ENCODE results near the gene EVA1C. TPM values are rescaled to one million over a fixed set of nuclear protein-coding genes. Genes with fewer than 3 reads are reported as not detected.

The EVA1C gene
- total and polyA plus RNA-seq, 9 of the 15 experiments (the other 6 are each of a cell fraction or from before 2014, with no cell fraction given) = 0.22 TPM; not detected in 8

DNA sequence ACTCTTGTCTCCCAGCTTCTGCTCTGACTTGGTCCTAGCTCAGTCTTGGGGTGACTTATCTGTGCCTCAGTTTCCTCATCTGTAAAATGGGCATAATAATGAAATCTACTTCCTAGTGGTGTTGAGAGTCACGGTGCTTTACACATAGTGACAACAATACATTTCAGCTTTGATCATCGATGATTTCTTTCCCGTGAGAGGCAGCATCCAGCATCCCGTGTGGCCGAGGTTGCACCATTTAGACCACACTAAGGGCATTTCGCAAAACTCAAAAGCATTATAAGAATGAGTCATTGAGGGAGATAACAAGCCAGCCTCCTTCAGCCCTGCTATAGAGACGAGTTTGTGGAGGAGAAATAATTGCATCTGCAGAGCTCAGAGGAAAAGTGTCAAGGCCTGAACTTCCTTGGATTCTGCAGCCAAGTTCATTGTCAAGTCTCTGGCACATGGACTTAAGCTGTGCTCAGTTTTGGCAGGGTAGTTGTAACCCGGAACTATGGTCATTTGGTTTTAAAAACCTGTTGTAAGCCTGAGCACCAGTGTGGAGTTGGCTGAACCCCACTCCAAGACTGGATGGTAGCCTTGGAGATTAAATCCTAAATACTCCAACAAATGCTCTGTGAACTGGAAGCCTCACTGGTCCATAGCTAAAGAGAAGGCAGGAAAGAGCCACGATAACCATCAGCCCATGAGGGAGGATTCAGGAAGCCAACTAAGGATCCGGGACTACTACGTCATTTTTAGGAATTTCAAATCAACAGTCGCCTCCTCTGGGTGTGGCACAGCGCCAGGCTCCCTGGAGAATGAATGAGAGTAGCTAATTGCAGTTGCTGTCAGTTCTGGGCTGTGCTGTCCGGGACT lies 108.6 kb downstream of the EVA1C start (continued):
- TF ChIP-seq NFIC (IDR thresholded peaks at IDR 0.05) (peak; percentile 74), KDM1A (IDR thresholded peaks at IDR 0.05) (peak; percentile 85 to 90), JUND (IDR thresholded peaks at IDR 0.05; ENCODE audit: borderline replicate concordance, low read depth, low read length) (peak; percentile 80), JUND (tag; IDR thresholded peaks at IDR 0.05; ENCODE audit: borderline replicate concordance, low read depth, low read length) (peak; percentile 73; the same call in 2 of the 3 replicates), BCOR (IDR thresholded peaks at IDR 0.05) (peak; percentile 98), RNF2 (IDR thresholded peaks at IDR 0.05) (no peak), ZNF644 (tag; IDR thresholded peaks at IDR 0.05; ENCODE audit: low read depth) (no peak), CTCFL (IDR thresholded peaks at IDR 0.05; ENCODE audit: borderline replicate concordance, insufficient read depth, low read depth, low read length, poor library complexity, severe bottlenecking) (no peak), CAMTA2 (CRISPR knock-in tag; conservative IDR thresholded peaks at IDR 0.05) (no peak), HDAC2 (IDR thresholded peaks at IDR 0.05) (peak; percentile 82), SIX5 (IDR thresholded peaks at IDR 0.05; ENCODE audit: borderline replicate concordance in 1 of 2, insufficient read depth in 1 of 2, low read depth in 1 of 2, low read length in 2 of 2) (no peak), FOXM1 (IDR thresholded peaks at IDR 0.05; ENCODE audit: low read depth) (no peak), FOXM1 (CRISPR knock-in tag; IDR thresholded peaks at IDR 0.05; ENCODE audit: low read depth) (no peak), SMARCE1 (IDR thresholded peaks at IDR 0.05) (0 out of 2 replicates have a peak, but pooled peaks have one; percentile 19), NFIX (CRISPR knock-in tag; IDR thresholded peaks at IDR 0.05; ENCODE audit: low read depth) (no peak), RCOR1 (IDR thresholded peaks at IDR 0.05; ENCODE audit: borderline replicate concordance in 1 of 2, low read depth in 2 of 2, low read length in 2 of 2) (peak in 1 of 2 experiments; percentile 82; a peak in 3 of 4 replicates), ATF3 (IDR thresholded peaks at IDR 0.05) (peak; percentile 70), ATF3 (CRISPR knock-in tag; conservative IDR thresholded peaks at IDR 0.05) (no peak), TRIM24 (IDR thresholded peaks at IDR 0.05) (peak; percentile 35 to 53; a peak in 1 of 4 replicates), E2F3 (CRISPR knock-in tag; IDR thresholded peaks at IDR 0.05) (no peak), FOXK2 (conservative IDR thresholded peaks at IDR 0.05 in 1 of 2, IDR thresholded peaks at IDR 0.05 in 1 of 2; ENCODE audit: low read depth in 2 of 2) (no peak), CBFB (CRISPR knock-in tag; IDR thresholded peaks at IDR 0.05) (no peak)
- TF ChIP-seq, protein P1, sequence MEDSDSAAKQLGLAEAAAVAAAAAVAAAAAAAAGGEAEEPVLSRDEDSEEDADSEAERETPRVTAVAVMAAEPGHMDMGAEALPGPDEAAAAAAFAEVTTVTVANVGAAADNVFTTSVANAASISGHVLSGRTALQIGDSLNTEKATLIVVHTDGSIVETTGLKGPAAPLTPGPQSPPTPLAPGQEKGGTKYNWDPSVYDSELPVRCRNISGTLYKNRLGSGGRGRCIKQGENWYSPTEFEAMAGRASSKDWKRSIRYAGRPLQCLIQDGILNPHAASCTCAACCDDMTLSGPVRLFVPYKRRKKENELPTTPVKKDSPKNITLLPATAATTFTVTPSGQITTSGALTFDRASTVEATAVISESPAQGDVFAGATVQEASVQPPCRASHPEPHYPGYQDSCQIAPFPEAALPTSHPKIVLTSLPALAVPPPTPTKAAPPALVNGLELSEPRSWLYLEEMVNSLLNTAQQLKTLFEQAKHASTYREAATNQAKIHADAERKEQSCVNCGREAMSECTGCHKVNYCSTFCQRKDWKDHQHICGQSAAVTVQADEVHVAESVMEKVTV (CRISPR knock-in tag; IDR thresholded peaks at IDR 0.05) = no peak
- TF ChIP-seq, protein P2, sequence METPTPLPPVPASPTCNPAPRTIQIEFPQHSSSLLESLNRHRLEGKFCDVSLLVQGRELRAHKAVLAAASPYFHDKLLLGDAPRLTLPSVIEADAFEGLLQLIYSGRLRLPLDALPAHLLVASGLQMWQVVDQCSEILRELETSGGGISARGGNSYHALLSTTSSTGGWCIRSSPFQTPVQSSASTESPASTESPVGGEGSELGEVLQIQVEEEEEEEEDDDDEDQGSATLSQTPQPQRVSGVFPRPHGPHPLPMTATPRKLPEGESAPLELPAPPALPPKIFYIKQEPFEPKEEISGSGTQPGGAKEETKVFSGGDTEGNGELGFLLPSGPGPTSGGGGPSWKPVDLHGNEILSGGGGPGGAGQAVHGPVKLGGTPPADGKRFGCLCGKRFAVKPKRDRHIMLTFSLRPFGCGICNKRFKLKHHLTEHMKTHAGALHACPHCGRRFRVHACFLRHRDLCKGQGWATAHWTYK (CRISPR knock-in tag; IDR thresholded peaks at IDR 0.05) = no peak
